Kidney epithelial cell (primary cell): ENCODE results near the gene PAFAH1B1. TPM values are rescaled to one million over a fixed set of nuclear protein-coding genes. Genes with fewer than 3 reads are reported as not detected.

Experiments used
- DNase-seq: peaks from one replicate; pipeline ENCODE4 v3.0.0-alpha.2; 2010; ENCODE audit warnings: low read depth
- H3K27me3 ChIP-seq: 2 replicates; pipeline ENCODE4 v1.6.0; 2011; ENCODE audit warnings: low read length; ENCODE audit not compliant: control insufficient read depth, insufficient read depth
- H3K36me3 ChIP-seq: 2 replicates; pipeline ENCODE4 v1.5.1; 2011; ENCODE audit warnings: low read length; ENCODE audit not compliant: control insufficient read depth, insufficient read depth
- H3K4me3 ChIP-seq: 2 replicates; pipeline ENCODE4 v1.5.1; 2011; ENCODE audit warnings: low read depth, mild to moderate bottlenecking, control low read depth, low read length
- total RNA-seq: library from RNA; depleted of rRNA; stranded (reverse); fragments of >200 nt; gene quantifications from 2 replicates; pipeline ENCODE4 v1.2.3, GENCODE V29; 2015
- TF ChIP-seq, protein P1 (sequence below): IDR thresholded peaks from 2 replicates; pipeline ENCODE4 v1.5.1; 2011; ENCODE audit warnings: mild to moderate bottlenecking, moderate library complexity, low read length, control low read depth, inconsistent platforms; ENCODE audit not compliant: insufficient read depth, poor library complexity, severe bottlenecking

PAFAH1B1 gene
- total RNA-seq, 1 donor from 2014 or later: 54.7 TPM

GRCh38 chr17:2701161-2701995 is 107.9 kb downstream of the PAFAH1B1 start:
- TF ChIP-seq, protein P1, sequence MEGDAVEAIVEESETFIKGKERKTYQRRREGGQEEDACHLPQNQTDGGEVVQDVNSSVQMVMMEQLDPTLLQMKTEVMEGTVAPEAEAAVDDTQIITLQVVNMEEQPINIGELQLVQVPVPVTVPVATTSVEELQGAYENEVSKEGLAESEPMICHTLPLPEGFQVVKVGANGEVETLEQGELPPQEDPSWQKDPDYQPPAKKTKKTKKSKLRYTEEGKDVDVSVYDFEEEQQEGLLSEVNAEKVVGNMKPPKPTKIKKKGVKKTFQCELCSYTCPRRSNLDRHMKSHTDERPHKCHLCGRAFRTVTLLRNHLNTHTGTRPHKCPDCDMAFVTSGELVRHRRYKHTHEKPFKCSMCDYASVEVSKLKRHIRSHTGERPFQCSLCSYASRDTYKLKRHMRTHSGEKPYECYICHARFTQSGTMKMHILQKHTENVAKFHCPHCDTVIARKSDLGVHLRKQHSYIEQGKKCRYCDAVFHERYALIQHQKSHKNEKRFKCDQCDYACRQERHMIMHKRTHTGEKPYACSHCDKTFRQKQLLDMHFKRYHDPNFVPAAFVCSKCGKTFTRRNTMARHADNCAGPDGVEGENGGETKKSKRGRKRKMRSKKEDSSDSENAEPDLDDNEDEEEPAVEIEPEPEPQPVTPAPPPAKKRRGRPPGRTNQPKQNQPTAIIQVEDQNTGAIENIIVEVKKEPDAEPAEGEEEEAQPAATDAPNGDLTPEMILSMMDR: no peak
- Histone ChIP-seq H3K4me3 (no peak overlapping the region), H3K27me3 (no peaks in the 10 kb centered on the region), H3K36me3 (peaks cover 2% of the 10 kb centered on the region)
- DNase-seq: no peak

GRCh38 chr17:2701996-2702741 is 108.7 kb downstream of the PAFAH1B1 start:
- TF ChIP-seq, protein P1: no peak
- DNase-seq: no peak
- no peak overlapping the region for H3K4me3 ChIP-seq
- no peaks in the 10 kb centered on the region for H3K27me3 ChIP-seq
- H3K36me3 ChIP-seq: peaks cover 2% of the 10 kb centered on the region

DNA sequence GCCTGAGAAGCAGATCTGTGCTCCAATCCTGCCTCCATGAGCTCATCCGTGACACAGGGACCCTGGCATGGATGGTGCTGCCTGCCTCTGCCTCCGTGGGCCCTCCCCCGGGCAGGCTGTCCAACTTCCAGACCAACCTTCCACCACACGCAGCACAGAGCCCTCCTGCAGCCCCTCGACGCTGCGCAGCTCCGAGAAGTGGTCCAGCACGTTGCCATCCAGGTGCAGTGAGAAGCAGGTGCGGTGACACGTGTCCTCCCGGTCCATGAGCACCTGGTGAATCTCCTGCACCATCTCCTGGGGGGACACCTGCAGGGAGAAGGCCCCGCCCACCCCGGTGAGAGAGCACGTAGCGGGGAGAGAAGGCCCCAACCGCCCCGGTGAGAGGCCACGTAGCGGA is 109.7 kb downstream of the PAFAH1B1 start:
- Histone ChIP-seq H3K4me3 (no peak overlapping the region), H3K27me3 (no peaks in the 10 kb centered on the region), H3K36me3 (peaks cover 2% of the 10 kb centered on the region)
- TF ChIP-seq, protein P1: no peak
- DNase-seq: no peak

DNA sequence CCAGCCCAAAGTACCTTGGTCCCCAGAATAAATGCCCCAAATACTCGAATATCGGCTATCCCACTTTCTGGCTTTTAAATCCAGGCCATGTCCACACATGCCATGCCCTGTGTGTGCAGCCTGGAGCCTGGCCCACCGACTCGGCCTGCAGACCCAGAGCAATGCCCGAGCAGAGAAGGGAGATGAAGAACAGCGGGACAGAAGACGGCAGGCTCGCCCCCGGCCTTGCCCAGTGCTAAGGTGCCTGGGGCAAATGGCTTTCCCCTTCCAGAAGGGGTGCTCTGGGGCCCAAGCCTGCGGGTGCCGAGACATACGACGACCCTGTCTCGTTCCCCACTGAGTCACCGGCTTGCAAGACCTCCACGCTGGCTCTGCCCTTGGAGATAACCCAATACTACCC is 110.2 kb downstream of the PAFAH1B1 start:
- Histone ChIP-seq H3K27me3 (no peaks in the 10 kb centered on the region), H3K4me3 (no peak overlapping the region), H3K36me3 (peaks cover 2% of the 10 kb centered on the region)
- TF ChIP-seq, protein P1: no peak
- no peak for DNase-seq

GRCh38 chr17:2704031-2704889 is 110.8 kb downstream of the PAFAH1B1 start:
- H3K36me3 ChIP-seq: peaks cover 2% of the 10 kb centered on the region
- H3K4me3 ChIP-seq: no peak overlapping the region
- no peak for DNase-seq
- H3K27me3 ChIP-seq: no peaks in the 10 kb centered on the region
- TF ChIP-seq, protein P1: no peak
